Astrocyte of the hippocampus (primary cell): Measurements from ENCODE around the gene ZHX3.

ENCODE experiments used
- DNase-seq: peaks from one replicate; pipeline ENCODE4 v3.0.0; 2011; ENCODE audit warnings: low read depth, low spot score

ZHX3 gene

GRCh38 chr20:41230136-41230535 is 87.4 kb downstream of the ZHX3 start:
- no peak for DNase-seq

DNA sequence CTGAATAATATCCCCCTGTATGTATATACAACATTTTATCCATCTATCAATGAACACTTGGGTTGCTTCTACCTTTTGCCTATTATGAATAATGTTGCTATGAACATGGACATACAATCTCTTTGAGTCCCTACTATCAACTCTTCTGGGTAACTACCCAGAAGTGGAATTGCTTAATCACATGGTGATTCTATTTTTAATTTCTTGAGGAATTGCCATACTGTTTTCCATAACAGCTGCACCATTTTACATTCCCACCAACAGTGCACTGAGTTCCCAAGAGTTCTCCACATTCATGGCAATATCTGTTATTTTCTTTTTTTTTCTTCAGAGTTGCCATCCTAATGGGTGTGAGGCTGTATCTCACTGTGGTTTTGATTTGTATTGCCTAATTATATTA is 88.3 kb downstream of the ZHX3 start:
- DNase-seq, result no peak

GRCh38 chr20:41228858-41229257 is 88.7 kb downstream of the ZHX3 start:
- DNase-seq, result no peak

- no peak for DNase-seq
Measured at GRCh38 chr20:41226426-41226825, 91.1 kb downstream of the ZHX3 start.

DNA sequence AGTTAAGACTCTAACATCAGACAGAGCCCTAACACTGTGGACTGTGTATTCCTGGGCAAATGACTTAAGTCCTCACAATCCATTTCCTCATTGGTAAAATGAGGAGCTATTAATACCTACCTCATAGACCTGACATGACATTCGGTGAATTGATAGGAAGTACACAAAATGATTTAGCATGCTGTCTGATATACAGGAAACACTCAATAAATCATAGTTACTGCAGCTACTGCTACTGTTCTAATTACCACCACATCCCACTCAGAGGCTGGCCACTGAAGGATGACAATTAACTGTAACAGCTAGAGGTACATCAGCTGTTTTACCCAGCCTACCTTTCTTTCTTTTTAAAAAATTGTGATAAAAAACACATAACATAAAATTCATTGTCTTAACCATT is 92.4 kb downstream of the ZHX3 start:
- no peak for DNase-seq

GRCh38 chr20:41224281-41224680 is 93.2 kb downstream of the ZHX3 start:
- no peak for DNase-seq

DNA sequence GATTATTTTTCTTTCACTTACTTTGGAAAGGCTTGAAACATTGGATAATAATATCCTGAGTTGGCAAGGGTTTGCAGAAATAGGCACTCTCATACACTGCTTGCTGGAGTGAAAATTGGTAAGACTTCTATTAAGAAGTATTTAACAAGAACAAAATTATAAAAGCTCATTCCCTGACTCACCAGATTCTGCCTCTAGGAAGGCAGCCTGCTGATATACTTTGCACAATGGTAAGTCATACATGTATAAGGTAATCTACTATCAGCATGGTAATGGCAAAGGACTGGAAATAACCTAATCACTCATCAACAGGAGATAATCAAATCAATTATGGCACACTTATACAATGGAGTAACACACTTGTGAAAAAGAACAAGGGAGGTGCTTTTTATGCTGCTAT is 94.4 kb downstream of the ZHX3 start:
- no peak for DNase-seq

DNA sequence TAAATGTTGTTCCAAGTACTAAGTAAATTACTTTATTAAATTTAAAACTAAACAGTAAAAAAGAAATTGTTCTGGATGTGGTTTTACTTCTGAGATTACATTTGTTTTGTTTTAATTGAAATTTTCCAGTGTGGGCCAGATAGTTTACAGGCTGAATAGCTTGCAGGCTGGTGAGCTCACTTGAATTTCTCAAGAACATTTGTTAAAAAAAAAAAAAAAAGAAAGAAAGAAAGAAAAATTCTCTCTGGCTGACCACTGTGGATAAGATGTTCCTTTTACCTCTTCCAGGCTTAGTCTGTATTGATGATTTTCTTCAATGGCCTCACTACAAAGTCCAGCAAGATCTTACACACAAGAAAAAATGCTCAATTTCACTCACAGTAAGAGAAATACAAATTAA is 94.8 kb downstream of the ZHX3 start:
- peak; percentile 48 for DNase-seq

- peak; percentile 69 for DNase-seq
Measured at GRCh38 chr20:41222296-41222695, 95.2 kb downstream of the ZHX3 start.

DNA sequence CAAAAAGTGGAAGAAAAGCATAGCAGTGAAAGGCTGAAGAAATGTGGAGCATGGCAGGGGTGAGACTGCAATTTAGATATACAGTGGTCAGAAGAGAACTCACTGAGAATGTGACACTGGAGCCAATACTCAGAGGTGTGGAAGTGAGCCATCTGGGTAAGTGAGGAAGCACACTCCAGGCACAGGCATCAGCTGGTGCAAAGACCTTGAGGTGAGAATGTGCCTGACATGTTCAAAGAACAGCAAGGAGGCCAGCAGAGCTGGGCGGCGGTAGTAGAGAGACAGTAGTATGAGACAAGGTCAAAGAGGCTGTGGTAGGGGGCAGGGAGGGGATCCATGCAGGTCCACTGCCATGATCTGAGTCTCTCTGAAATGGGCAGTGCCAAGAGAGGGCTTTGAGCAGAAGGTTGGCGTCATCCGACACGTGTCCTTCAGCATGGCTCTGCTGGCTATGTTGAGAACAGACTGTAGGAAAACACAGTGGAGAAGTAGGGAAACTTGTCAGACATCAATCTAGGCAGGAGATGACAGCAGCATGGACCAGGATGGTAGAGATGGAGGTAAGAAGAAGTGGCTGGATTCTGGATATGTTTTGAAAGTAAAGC is 95.8 kb downstream of the ZHX3 start:
- DNase-seq, result no peak

DNA sequence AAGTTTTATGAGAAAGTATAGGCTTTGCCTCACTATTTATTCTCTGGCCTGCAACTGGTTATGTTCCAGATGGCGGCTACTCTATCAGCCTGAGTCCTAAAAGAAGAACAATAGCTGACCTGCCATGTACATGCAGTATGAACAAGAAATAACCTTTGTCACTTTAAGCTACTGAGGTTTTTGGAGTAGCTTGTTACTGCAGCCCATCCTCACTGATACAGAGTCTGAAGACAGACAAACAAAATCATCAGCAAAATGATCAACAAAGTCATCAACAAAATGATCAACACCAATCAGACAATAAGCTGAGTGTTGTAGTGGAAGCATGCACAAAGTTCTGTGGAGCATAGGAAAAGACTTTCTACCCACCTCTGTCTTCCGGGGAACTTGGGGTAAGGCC is 97.7 kb downstream of the ZHX3 start:
- no peak for DNase-seq

DNA sequence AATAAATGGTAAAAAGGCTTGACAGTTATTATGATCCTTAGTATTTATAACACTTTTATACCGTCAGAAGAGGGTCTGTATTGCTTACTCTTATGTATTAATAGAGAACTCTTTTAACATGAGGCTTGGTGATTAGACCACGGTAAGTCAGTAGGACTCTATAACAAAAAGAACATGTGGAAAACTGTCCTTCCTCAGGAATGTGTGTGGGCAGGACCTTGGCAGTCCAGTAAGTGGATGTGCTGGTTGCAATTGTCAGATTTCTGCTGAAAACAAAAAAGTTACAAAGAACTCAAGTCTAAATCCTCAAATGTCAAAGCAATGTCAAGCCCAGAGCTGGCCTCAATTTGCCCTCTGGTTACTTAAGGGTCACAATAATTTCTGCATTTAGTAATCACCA is 99.1 kb downstream of the ZHX3 start:
- peak; percentile 61 for DNase-seq

- no peak for DNase-seq
Measured at GRCh38 chr20:41217422-41217821, 100.1 kb downstream of the ZHX3 start.

GRCh38 chr20:41214666-41215065 is 102.9 kb downstream of the ZHX3 start:
- no peak for DNase-seq

DNA sequence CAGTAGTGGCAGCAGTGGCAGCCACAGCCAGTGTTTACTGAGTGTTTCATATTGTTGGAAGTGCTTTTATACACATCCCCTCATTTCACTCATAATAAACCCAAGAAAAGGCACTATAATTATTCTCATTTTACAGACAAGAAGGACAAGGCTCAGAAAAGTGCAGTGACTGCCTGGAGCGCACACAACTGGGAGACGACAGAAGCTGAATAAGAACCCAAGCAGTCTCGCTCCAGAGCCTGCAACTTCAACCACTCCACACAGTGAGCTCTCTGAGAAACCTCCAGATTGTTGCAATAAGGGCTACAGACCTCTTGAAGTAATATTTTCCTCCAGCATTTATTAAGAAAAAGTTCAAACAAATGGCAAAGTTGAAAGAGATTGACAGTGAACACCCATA is 103.3 kb downstream of the ZHX3 start:
- no peak for DNase-seq

DNA sequence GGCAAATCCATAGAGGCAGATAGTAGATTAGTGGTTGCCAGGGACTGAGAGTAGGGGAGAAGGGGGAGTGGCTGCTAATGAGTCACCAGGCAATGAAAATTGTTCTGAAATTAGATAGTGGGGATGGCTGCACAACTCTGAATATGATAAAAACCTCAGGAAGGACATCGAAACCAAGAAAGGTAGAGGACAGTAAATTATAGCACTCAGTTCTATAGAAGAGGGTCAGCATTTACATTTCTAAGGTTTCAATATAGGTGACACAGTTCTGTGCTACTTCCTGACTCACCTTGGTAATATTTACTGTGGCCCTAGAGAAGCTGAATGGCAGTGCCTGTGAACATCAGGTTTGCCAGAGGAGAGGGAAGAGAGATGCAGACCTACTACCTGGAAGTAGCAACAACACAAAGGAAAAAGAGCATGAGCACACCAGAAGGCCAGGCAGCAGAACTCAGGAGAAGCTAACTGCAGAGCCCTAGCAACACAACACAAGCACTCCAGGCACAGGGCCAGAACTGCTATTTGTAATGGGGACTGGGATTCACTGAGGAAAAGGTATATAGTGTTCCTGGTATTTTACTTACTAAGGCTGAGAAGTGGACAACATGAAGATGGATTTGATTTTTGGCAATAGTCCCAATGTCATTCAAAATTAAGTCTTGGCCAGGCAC is 104.2 kb downstream of the ZHX3 start:
- DNase-seq, result peak; percentile 60

DNA sequence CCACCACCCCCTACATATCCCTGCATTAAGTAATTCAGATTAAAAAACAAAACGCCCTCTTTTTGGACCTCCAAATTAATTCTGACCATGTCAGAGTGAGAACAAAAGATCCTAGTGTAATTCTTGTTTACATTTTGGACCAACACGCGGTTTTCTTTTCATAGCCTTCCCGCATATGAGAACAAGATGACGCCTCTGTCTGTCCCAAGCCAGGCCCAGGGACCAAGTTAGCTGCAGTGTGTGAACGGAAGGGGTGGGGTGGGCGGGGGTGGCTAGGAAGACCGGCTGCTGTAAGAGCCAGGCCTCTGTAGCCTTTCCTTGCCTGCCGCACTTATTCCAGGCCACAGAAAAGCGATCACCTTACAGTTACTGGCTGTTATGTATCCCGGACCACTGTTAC is 112.2 kb downstream of the ZHX3 start:
- DNase-seq, result peak; percentile 53

- DNase-seq, result no peak
Measured at GRCh38 chr20:41204304-41205265, 112.9 kb downstream of the ZHX3 start.

DNA sequence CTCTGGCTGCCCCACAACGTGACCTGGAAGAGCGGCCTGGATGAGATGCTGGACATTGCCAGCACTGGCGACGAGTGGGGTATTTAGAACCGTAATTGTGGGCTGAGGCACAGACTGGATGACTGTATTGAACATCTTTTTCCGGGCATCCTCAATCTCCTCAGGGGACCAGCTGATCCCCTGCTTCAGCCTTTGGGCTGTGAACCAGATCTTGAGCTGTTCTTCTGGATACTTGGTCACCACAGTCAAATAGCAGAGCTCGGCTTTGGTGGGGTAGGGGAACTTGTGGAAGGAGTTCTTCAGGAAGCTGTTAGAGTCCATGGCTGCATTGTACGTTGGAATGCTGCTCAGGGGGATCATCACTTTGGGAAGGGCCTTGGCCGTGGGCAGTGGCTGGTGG is 113.9 kb downstream of the ZHX3 start:
- no peak for DNase-seq

GRCh38 chr20:41202426-41202825 is 115.1 kb downstream of the ZHX3 start:
- DNase-seq, result no peak

GRCh38 chr20:41201760-41202159 is 115.8 kb downstream of the ZHX3 start:
- DNase-seq, result no peak

- peak; percentile 67 for DNase-seq
Measured at GRCh38 chr20:41200446-41201202, 116.9 kb downstream of the ZHX3 start.
